ENCODE data around the gene VWF.
"Not testable (repeated sequence)": the region's sequence is repeated elsewhere in the genome, so short reads cannot be mapped to it uniquely, and the experiment has no call there.

Gene VWF

DNA sequence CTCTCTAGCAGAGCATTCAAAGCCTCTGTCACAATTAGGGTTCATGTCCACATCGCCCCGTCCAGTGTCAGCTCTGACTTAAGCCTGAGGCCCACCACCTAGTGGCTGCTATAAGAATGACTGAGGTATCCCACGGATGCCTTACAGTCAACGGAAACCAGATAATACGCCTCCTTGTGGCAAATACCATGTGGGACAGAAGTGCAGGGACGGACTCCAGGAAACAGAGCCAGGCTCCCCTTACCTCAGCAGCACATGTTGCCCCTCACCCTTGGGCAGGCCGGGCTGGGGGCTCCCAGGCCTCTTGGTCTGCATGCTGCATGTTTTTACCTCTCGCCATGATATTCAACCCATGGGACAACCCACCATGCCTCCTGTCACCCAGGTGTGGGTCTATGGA, 86.3 kb downstream of the VWF start:
- Histone ChIP-seq H3K4me3 (ENCODE audit: low read depth in 1 of 2, low read length in 2 of 2) (no peak overlapping the region), H3K27ac (ENCODE audit: low read depth, low read length) (no peak overlapping the region), H3K27me3 (ENCODE audit: control insufficient read depth in 1 of 2, insufficient read depth in 2 of 2, low read length in 2 of 2) (no peaks in the 10 kb centered on the region), H3K9me3 (ENCODE audit: low read length) (no peaks in the 10 kb centered on the region), H3K4me1 (ENCODE audit: insufficient read depth, low read length) (peaks cover 4% of the 10 kb centered on the region), H3K9ac (ENCODE audit: low read length) (no peak overlapping the region), H3K36me3 (ENCODE audit: insufficient read depth, low read length) (no peaks in the 10 kb centered on the region)

DNA sequence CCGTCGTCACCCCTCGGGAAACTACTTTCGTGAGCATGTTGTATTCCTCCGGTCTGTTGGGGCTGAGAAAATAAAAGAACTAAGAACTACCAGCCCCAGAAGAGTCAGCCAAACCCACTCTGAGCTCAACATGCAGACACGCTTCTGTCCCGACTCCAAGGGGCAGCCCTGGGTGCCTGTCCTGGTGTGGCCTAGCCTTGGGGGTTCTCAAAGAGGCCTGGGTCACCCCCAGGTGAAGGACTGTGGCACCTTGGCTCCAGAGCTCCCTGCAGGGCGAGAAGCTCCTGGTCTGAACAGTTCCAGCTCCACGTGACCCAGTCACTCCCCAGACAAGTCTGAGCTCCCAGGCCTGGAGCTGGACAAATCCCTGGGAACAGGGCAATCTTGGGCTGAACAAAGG, 87.0 kb downstream of the VWF start:
- Histone ChIP-seq H3K9ac (ENCODE audit: low read length) (no peak overlapping the region), H3K4me3 (ENCODE audit: low read depth in 1 of 2, low read length in 2 of 2) (no peak overlapping the region), H3K27me3 (ENCODE audit: control insufficient read depth in 1 of 2, insufficient read depth in 2 of 2, low read length in 2 of 2) (no peaks in the 10 kb centered on the region), H3K27ac (ENCODE audit: low read depth, low read length) (no peak overlapping the region), H3K4me1 (ENCODE audit: insufficient read depth, low read length) (peaks cover 4% of the 10 kb centered on the region), H3K9me3 (ENCODE audit: low read length) (no peaks in the 10 kb centered on the region), H3K36me3 (ENCODE audit: insufficient read depth, low read length) (no peaks in the 10 kb centered on the region)

DNA sequence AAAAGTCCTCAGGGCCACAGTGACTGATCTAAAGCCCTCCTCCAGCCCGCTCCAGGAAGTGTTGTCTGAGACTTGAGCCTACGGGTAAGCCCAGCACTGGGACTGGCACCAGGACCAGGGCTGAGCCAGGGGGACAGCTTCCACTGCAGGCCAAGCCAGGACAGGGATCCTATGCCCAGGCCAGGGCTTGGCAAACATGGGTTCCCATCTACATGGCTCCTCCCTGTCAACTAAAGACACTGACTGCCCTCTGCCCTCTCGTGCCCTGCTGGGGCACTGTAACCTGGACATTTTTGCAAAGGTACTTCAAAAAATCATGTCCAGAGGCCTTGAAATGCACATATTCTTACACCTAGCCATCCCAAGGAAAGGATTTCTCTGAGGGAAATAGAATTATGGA, 88.0 kb downstream of the VWF start:
- H3K4me1 ChIP-seq (ENCODE audit: insufficient read depth, low read length), result peaks cover 4% of the 10 kb centered on the region
- H3K36me3 ChIP-seq (ENCODE audit: insufficient read depth, low read length), result no peaks in the 10 kb centered on the region
- no peaks in the 10 kb centered on the region for H3K9me3 ChIP-seq (ENCODE audit: low read length)
- H3K9ac ChIP-seq (ENCODE audit: low read length), result no peak overlapping the region
- H3K27me3 ChIP-seq (ENCODE audit: control insufficient read depth in 1 of 2, insufficient read depth in 2 of 2, low read length in 2 of 2), result no peaks in the 10 kb centered on the region
- H3K4me3 ChIP-seq (ENCODE audit: low read depth in 1 of 2, low read length in 2 of 2), result no peak overlapping the region
- no peak overlapping the region for H3K27ac ChIP-seq (ENCODE audit: low read depth, low read length)

DNA sequence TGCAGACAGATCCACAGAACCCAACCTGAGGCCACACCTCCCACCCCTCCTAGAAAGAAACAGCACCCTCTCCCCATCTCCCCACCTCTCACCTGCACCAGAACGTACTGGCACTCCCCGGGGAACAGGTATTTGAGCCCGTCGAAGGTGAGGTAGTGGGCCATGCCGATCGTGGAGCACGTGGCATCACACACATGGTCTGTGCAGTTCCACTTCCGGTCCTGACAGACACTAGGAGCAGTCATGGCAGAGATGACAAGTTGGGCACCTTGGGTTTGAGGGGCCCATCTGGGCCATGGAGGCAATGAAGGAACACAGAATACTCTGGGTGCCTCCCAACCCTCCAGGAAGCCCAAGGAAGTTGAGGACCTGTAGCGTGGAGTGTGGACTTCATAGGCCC, 89.9 kb downstream of the VWF start:
- Histone ChIP-seq H3K36me3 (ENCODE audit: insufficient read depth, low read length) (no peaks in the 10 kb centered on the region), H3K9me3 (ENCODE audit: low read length) (no peaks in the 10 kb centered on the region), H3K9ac (ENCODE audit: low read length) (no peak overlapping the region), H3K27me3 (ENCODE audit: control insufficient read depth in 1 of 2, insufficient read depth in 2 of 2, low read length in 2 of 2) (no peaks in the 10 kb centered on the region), H3K4me1 (ENCODE audit: insufficient read depth, low read length) (peaks cover under 1% of the 10 kb centered on the region), H3K27ac (ENCODE audit: low read depth, low read length) (no peak overlapping the region), H3K4me3 (ENCODE audit: low read depth in 1 of 2, low read length in 2 of 2) (no peak overlapping the region)

DNA sequence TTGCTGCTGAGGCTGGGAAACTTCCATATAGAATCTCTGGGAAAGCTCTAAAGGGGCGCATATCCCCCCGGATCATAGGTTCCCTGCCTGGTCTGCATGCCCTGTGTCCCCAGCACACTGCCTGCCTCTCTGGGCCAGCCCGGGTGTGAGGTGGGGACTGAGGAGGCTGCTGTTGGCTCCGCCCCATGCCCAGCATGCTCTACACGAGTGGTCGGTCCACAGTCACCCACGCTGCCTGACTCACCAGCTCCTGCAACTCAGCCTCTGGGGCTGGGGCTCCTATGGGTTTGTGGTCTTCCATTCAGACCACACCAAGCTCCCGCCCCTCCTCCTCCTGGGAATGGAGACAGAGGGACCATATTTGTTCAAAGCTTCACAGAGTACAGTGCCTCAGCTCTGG, 90.9 kb downstream of the VWF start:
- H3K9ac ChIP-seq (ENCODE audit: low read length), result no peak overlapping the region
- H3K4me1 ChIP-seq (ENCODE audit: insufficient read depth, low read length), result no peaks in the 10 kb centered on the region
- H3K4me3 ChIP-seq (ENCODE audit: low read depth in 1 of 2, low read length in 2 of 2), result no peak overlapping the region
- H3K27ac ChIP-seq (ENCODE audit: low read depth, low read length), result no peak overlapping the region
- H3K9me3 ChIP-seq (ENCODE audit: low read length), result no peaks in the 10 kb centered on the region
- no peaks in the 10 kb centered on the region for H3K27me3 ChIP-seq (ENCODE audit: control insufficient read depth in 1 of 2, insufficient read depth in 2 of 2, low read length in 2 of 2)
- no peaks in the 10 kb centered on the region for H3K36me3 ChIP-seq (ENCODE audit: insufficient read depth, low read length)

DNA sequence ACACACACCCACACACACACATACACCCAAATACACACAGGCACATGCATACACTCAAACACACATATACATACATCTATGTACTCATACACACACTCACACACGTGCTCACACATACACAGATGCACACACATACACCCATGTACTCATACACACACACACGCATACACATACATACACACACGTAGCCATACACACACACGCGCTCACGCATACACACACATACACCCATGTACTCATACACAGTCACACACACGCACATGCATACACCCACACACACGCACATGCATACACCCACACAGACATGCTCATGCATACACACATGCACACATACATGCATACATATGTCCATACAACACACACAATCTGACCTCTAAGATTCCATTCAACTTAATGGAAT, 91.7 kb downstream of the VWF start:
- H3K27me3 ChIP-seq (ENCODE audit: control insufficient read depth in 1 of 2, insufficient read depth in 2 of 2, low read length in 2 of 2), result no peaks in the 10 kb centered on the region
- no peaks in the 10 kb centered on the region for H3K4me1 ChIP-seq (ENCODE audit: insufficient read depth, low read length)
- H3K9me3 ChIP-seq (ENCODE audit: low read length), result no peaks in the 10 kb centered on the region
- no peak overlapping the region for H3K4me3 ChIP-seq (ENCODE audit: low read depth in 1 of 2, low read length in 2 of 2)
- H3K9ac ChIP-seq (ENCODE audit: low read length), result no peak overlapping the region
- no peak overlapping the region for H3K27ac ChIP-seq (ENCODE audit: low read depth, low read length)
- no peaks in the 10 kb centered on the region for H3K36me3 ChIP-seq (ENCODE audit: insufficient read depth, low read length)

DNA sequence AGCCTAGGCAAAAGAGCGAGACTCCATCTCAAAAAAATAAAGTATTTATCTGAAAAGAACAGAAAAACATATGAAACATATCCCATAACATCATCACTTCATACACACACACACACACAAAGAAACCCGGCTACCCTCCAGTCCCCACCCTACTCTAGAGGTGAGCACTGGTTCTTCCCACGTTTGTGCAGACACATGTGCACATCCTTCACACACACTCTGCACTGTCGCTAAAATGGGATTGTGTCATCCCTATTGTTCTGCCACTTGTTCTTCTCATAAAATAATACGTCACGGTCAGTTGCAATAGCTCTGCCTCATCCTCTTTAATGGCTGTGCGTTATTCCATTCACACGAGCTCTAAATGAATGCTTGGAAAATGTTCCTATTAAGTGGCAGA, 93.5 kb downstream of the VWF start:
- Histone ChIP-seq H3K27me3 (ENCODE audit: control insufficient read depth in 1 of 2, insufficient read depth in 2 of 2, low read length in 2 of 2) (no peaks in the 10 kb centered on the region), H3K9me3 (ENCODE audit: low read length) (no peaks in the 10 kb centered on the region), H3K4me3 (ENCODE audit: low read depth in 1 of 2, low read length in 2 of 2) (no peak overlapping the region), H3K27ac (ENCODE audit: low read depth, low read length) (no peak overlapping the region), H3K36me3 (ENCODE audit: insufficient read depth, low read length) (no peaks in the 10 kb centered on the region), H3K4me1 (ENCODE audit: insufficient read depth, low read length) (no peaks in the 10 kb centered on the region), H3K9ac (ENCODE audit: low read length) (no peak overlapping the region)

DNA sequence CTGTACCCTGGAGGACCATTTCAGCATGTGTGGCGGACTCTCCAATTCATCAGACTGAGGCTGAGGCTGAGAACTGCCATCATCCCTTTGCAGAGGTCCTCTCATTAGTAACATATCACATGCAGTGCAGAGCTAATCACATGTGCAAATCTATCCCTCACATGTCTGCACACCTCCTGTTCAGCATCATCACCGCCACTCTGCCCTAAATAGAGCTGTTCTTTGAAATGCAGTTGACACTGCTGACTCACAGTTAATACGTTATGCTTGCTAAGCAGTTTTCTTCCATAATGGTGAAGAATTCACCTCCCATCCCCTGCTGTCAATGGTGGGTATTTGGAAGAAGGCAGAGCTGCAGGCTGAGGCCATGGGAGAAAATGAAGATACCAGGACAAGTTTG, 94.4 kb downstream of the VWF start:
- no peaks in the 10 kb centered on the region for H3K36me3 ChIP-seq (ENCODE audit: insufficient read depth, low read length)
- no peak overlapping the region for H3K9ac ChIP-seq (ENCODE audit: low read length)
- no peaks in the 10 kb centered on the region for H3K4me1 ChIP-seq (ENCODE audit: insufficient read depth, low read length)
- no peak overlapping the region for H3K27ac ChIP-seq (ENCODE audit: low read depth, low read length)
- H3K27me3 ChIP-seq (ENCODE audit: control insufficient read depth in 1 of 2, insufficient read depth in 2 of 2, low read length in 2 of 2), result no peaks in the 10 kb centered on the region
- H3K9me3 ChIP-seq (ENCODE audit: low read length), result no peaks in the 10 kb centered on the region
- no peak overlapping the region for H3K4me3 ChIP-seq (ENCODE audit: low read depth in 1 of 2, low read length in 2 of 2)

DNA sequence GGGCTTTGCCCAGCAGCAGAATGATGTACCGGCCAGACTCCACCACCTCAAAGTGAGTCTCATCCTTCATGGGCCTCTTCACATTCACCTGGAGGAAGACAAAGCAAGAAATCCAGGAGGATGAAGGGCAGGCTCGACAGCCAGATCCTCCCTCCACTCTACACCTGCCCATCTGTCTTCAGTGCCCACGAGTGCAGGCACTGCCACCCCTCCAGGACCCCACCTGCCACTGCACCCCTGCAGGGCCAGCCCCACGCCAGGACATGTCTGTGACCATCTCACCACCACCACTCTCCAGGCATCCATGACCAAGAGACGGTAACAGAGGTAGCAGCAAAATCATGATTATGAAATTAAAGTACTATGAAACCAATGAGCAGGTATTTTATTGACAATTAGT, 95.1 kb downstream of the VWF start:
- Histone ChIP-seq H3K36me3 (ENCODE audit: insufficient read depth, low read length) (no peaks in the 10 kb centered on the region), H3K4me1 (ENCODE audit: insufficient read depth, low read length) (no peaks in the 10 kb centered on the region)

DNA sequence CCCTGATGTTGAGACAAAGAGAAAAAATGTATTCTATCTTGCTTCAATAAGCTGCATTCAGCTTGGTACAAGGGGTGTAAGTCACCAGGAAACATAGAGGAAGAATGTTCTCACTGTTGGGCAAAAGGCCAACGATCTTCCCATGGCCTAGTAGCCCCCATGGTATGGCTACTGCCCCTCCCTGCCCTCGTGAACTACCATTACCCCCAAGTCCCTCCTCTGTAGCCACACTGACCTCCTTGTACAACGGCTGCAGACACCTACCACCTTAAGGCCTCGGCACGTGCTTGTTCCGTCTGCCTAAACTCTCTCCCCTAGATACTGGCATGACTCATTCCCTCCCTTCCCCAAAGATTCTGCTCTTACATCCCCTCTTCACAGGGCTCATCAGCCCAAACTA, 97.5 kb downstream of the VWF start:
- no peak overlapping the region for H3K4me3 ChIP-seq (ENCODE audit: low read depth in 1 of 2, low read length in 2 of 2)
- H3K27me3 ChIP-seq (ENCODE audit: control insufficient read depth in 1 of 2, insufficient read depth in 2 of 2, low read length in 2 of 2), result no peaks in the 10 kb centered on the region
- no peaks in the 10 kb centered on the region for H3K36me3 ChIP-seq (ENCODE audit: insufficient read depth, low read length)
- H3K9me3 ChIP-seq (ENCODE audit: low read length), result no peaks in the 10 kb centered on the region
- no peak overlapping the region for H3K9ac ChIP-seq (ENCODE audit: low read length)
- H3K4me1 ChIP-seq (ENCODE audit: insufficient read depth, low read length), result no peaks in the 10 kb centered on the region
- H3K27ac ChIP-seq (ENCODE audit: low read depth, low read length), result no peak overlapping the region

More for the DNA sequence above, 95.1 kb downstream of the VWF start:
- Histone ChIP-seq H3K9ac (ENCODE audit: low read length) (no peak overlapping the region), H3K27me3 (ENCODE audit: control insufficient read depth in 1 of 2, insufficient read depth in 2 of 2, low read length in 2 of 2) (no peaks in the 10 kb centered on the region), H3K27ac (ENCODE audit: low read depth, low read length) (no peak overlapping the region), H3K4me3 (ENCODE audit: low read depth in 1 of 2, low read length in 2 of 2) (no peak overlapping the region), H3K9me3 (ENCODE audit: low read length) (no peaks in the 10 kb centered on the region)

DNA sequence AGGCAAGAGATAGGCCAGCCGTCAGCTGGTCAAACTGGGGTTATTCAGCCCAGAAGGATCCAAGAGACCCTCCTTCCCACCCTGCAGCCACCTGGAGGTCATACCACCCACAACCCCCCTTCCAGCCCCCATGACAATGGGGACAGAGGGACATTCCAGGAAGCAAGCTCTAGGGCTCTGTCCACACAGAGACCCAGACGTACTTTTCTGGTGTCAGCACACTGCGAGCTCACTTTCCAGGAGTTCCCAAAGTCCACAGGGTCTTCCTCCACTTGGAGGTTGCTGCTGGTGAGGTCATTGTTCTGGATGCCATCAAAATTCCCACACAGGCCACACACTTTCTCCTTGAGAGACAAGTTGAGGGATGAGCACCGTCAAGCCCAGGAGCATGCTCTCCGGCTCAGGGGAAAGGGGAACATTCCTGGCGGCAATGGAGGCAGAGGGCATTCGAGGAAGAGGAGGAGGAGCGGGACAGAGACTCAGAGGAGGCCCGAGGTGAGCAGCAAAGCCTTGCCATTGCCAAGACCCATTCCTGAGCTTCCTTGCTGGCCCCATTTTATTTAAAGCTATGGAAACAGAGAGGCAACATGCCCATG, 98.7 kb downstream of the VWF start:
- not testable (repeated sequence) for H3K4me1 ChIP-seq (ENCODE audit: insufficient read depth, low read length); H3K4me3 ChIP-seq (ENCODE audit: low read depth in 1 of 2, low read length in 2 of 2); H3K27me3 ChIP-seq (ENCODE audit: control insufficient read depth in 1 of 2, insufficient read depth in 2 of 2, low read length in 2 of 2); H3K9ac ChIP-seq (ENCODE audit: low read length); H3K36me3 ChIP-seq (ENCODE audit: insufficient read depth, low read length); H3K27ac ChIP-seq (ENCODE audit: low read depth, low read length); H3K9me3 ChIP-seq (ENCODE audit: low read length)

DNA sequence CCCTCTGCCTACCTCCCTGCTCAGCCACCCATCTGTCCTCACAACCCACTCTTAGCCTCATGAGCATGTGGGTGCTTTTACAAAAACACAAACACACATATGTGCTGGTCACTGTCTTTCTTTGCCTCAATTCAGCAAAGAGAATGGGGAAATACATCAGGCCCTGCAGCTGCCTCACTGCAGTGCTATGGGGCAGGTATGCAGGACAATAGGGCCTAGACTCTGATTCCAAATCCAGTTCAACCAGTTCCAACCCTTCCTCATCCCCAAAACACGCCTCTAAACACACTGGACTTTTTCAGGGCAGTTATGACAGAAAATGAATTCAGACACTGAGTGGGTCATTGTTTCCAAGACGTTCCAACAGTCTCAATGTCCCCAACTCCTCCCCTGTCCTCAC, 100.4 kb downstream of the VWF start:
- not testable (repeated sequence) for H3K4me3 ChIP-seq (ENCODE audit: low read depth in 1 of 2, low read length in 2 of 2); H3K4me1 ChIP-seq (ENCODE audit: insufficient read depth, low read length); H3K27ac ChIP-seq (ENCODE audit: low read depth, low read length); H3K9me3 ChIP-seq (ENCODE audit: low read length); H3K27me3 ChIP-seq (ENCODE audit: control insufficient read depth in 1 of 2, insufficient read depth in 2 of 2, low read length in 2 of 2); H3K36me3 ChIP-seq (ENCODE audit: insufficient read depth, low read length); H3K9ac ChIP-seq (ENCODE audit: low read length)

Data from muscle layer of colon (tissue), 2 donors.